ENCODE data around the gene HS6ST3. TPM values are rescaled to one million over a fixed set of nuclear protein-coding genes. Genes with fewer than 3 reads are reported as not detected.

The HS6ST3 gene
- total and polyA plus RNA-seq, 7 donors, result under 0.01 to 0.71 (median 0.33) TPM; not detected in 2

DNA sequence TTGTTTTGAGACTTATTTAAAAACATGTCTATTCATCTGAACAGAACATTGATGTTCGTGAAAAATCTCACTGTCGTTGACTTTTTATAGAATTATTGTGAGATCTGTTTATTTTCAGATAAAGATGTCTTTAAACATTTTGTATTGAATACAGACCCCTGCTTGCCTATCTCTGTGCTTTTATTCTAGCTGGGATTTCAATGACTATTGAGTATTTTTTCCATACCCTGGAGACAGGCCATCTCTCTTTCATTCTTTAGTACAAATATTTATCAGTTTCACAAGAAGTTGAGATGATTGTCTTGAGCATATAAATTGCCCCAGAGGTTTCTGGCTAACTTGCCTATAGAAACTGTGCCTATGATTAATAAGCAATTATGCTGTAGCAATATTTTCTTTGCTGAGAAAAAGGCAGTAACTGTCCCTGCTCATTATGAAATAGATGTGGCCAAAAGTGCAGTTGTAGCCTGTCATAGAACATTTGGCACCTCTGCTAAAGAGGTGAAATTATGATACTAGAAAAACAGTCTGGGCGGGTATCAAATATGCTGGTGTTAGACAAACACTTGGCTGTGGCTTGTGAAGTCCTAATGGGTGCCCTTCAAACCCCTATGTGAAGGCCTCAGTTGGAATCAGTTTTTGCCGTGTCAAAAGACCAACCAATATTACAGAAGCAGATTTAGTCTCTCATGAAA lies 360.6 kb downstream of the HS6ST3 start:
- intact Hi-C loops (cut with DNase I), result no loop called here
- DNase-seq, result no peak
- WGBS, 2 donors, result 62 to 76% methylated on average over 4 of the region's 4 CpGs

DNA sequence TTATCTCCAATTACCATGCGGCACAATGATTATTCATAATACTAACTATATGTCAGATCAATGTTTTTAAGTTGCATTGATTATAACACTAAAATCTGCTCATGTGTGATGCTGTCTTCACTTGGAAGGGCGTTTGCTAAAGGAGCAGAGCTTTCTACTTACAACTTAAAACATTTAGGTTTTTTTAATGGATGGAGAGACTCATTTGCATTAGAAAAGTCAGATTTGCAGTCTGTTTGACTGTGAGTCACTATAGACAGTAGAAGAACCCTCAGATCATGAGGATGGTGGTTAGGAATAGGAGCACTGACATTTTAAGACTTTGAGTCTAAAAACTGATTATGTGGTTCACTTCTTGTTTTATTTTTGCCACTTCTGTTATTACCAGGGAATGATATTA lies 364.6 kb downstream of the HS6ST3 start:
- intact Hi-C loops (cut with DNase I), result no loop called here
- no peak for DNase-seq
- H3K27me3 ChIP-seq, result no peaks in the 10 kb centered on the region
- H3K9me3 ChIP-seq, result no peaks in the 10 kb centered on the region
- no peaks in the 10 kb centered on the region for H3K36me3 ChIP-seq
- 4 to 19% methylated on average over 2 of the region's 2 CpGs for whole genome bisulfite sequencing, 2 donors
- TF ChIP-seq POLR2AphosphoS5 (IDR thresholded peaks at IDR 0.05) (no peak), POLR2A (IDR thresholded peaks at IDR 0.05) (no peak), EP300 (IDR thresholded peaks at IDR 0.05) (no peak), CTCF (IDR thresholded peaks at IDR 0.05) (no peak)
- peaks cover 0 to 11% (median 4%) of the 10 kb centered on the region in 4 donors for H3K4me1 ChIP-seq
- H3K4me3 ChIP-seq, result no peak overlapping the region
- no peak overlapping the region for H3K27ac ChIP-seq

More for the DNA sequence above, 360.6 kb downstream of the HS6ST3 start:
- no peak for TF ChIP-seq POLR2A (IDR thresholded peaks at IDR 0.05)
- no peak for TF ChIP-seq CTCF (IDR thresholded peaks at IDR 0.05)
- no peak for TF ChIP-seq POLR2AphosphoS5 (IDR thresholded peaks at IDR 0.05)
- TF ChIP-seq EP300 (IDR thresholded peaks at IDR 0.05), result no peak
- Histone ChIP-seq H3K9me3 (no peaks in the 10 kb centered on the region), H3K27ac (no peak overlapping the region), H3K27me3 (no peaks in the 10 kb centered on the region), H3K4me1 (peaks cover 0 to 11% (median 4%) of the 10 kb centered on the region in 4 donors), H3K36me3 (no peaks in the 10 kb centered on the region), H3K4me3 (no peak overlapping the region)

GRCh38 chr13:96460609-96461008 lies 370.7 kb downstream of the HS6ST3 start:
- TF ChIP-seq POLR2A (IDR thresholded peaks at IDR 0.05) (no peak), CTCF (IDR thresholded peaks at IDR 0.05) (no peak), EP300 (IDR thresholded peaks at IDR 0.05) (no peak), POLR2AphosphoS5 (IDR thresholded peaks at IDR 0.05) (no peak)
- Histone ChIP-seq H3K9me3 (peaks cover 0 to 2% (median 0%) of the 10 kb centered on the region in 4 donors), H3K4me1 (no peaks in the 10 kb centered on the region), H3K36me3 (no peaks in the 10 kb centered on the region), H3K27ac (no peak overlapping the region), H3K27me3 (no peaks in the 10 kb centered on the region), H3K4me3 (no peak overlapping the region)
- WGBS, 2 donors, result 80 to 82% methylated on average over 2 of the region's 2 CpGs
- no peak for DNase-seq
- intact Hi-C loops (cut with DNase I), result no loop called here

GRCh38 chr13:96473526-96474180 lies 383.7 kb downstream of the HS6ST3 start:
- no peaks in the 10 kb centered on the region for H3K9me3 ChIP-seq
- DNase-seq, result no peak
- 78 to 82% methylated on average over 10 of the region's 10 CpGs for WGBS, 2 donors

More at GRCh38 chr13:96473526-96474180, 383.7 kb downstream of the HS6ST3 start:
- Histone ChIP-seq H3K4me3 (no peak overlapping the region), H3K27ac (no peak overlapping the region), H3K27me3 (no peaks in the 10 kb centered on the region), H3K4me1 (no peaks in the 10 kb centered on the region), H3K36me3 (no peaks in the 10 kb centered on the region)
- TF ChIP-seq CTCF (IDR thresholded peaks at IDR 0.05) (no peak), EP300 (IDR thresholded peaks at IDR 0.05) (no peak), POLR2AphosphoS5 (IDR thresholded peaks at IDR 0.05) (no peak), POLR2A (IDR thresholded peaks at IDR 0.05) (no peak)
- intact Hi-C loops (cut with DNase I), result no loop called here

Data from sigmoid colon (tissue), 7 donors.